HG03457 (cell line): Measurements from ENCODE around the gene KRTAP5-3.
"Not testable (repeated sequence)": the region's sequence is repeated elsewhere in the genome, so short reads cannot be mapped to it uniquely, and the experiment has no call there.

ENCODE experiments used
- ATAC-seq: cut with Tn5 transposase; IDR thresholded peaks from one replicate; pipeline ENCODE4 v1.9.1; 2021; ENCODE audit warnings: moderate number of reproducible peaks; ENCODE audit not compliant: unreplicated experiment

KRTAP5-3 gene

GRCh38 chr11:1608363-1608762 is at the start of gene KRTAP5-3:
TSS of gene KRTAP5-3 (minus strand) at chr11:1608463. CDS start at chr11:1608385, 78 bp downstream.
- no peak for ATAC-seq

GRCh38 chr11:1656670-1657069 is 48.4 kb upstream of the KRTAP5-3 start:
- no peak for ATAC-seq

GRCh38 chr11:1656061-1656441 is 47.8 kb upstream of the KRTAP5-3 start:
- no peak for ATAC-seq

GRCh38 chr11:1655168-1656060 is 47.2 kb upstream of the KRTAP5-3 start:
- no peak for ATAC-seq

- no peak for ATAC-seq
Observed at GRCh38 chr11:1654388-1655167, 46.3 kb upstream of the KRTAP5-3 start.

- no peak for ATAC-seq
Observed at GRCh38 chr11:1653541-1654387, 45.5 kb upstream of the KRTAP5-3 start.

- ATAC-seq: no peak
Observed at GRCh38 chr11:1652771-1653540, 44.7 kb upstream of the KRTAP5-3 start.

GRCh38 chr11:1652442-1652770 is 44.1 kb upstream of the KRTAP5-3 start:
- no peak for ATAC-seq

GRCh38 chr11:1652026-1652425 is 43.8 kb upstream of the KRTAP5-3 start:
- ATAC-seq: no peak

GRCh38 chr11:1651411-1651980 is 43.2 kb upstream of the KRTAP5-3 start:
- ATAC-seq: no peak

- no peak for ATAC-seq
Observed at GRCh38 chr11:1650918-1651262, 42.6 kb upstream of the KRTAP5-3 start.

GRCh38 chr11:1650034-1650917 is 42.0 kb upstream of the KRTAP5-3 start:
- no peak for ATAC-seq

- ATAC-seq: no peak
Observed at GRCh38 chr11:1648653-1649420, 40.6 kb upstream of the KRTAP5-3 start.

- no peak for ATAC-seq
Observed at GRCh38 chr11:1647901-1648652, 39.8 kb upstream of the KRTAP5-3 start.

GRCh38 chr11:1646540-1646939 is 38.3 kb upstream of the KRTAP5-3 start:
- not testable (repeated sequence) for ATAC-seq

- no peak for ATAC-seq
Observed at GRCh38 chr11:1645357-1645821, 37.1 kb upstream of the KRTAP5-3 start.

GRCh38 chr11:1644601-1645356 is 36.5 kb upstream of the KRTAP5-3 start:
- no peak for ATAC-seq
